ENCODE measurements around the gene PLXNA4. TPM values are rescaled to one million over a fixed set of nuclear protein-coding genes. Genes with fewer than 3 reads are reported as not detected.

PLXNA4 gene
- total RNA-seq = under 0.01 TPM in 1 of 2 replicates, not detected in the other

GRCh38 chr7:132575982-132576720, at the start of gene PLXNA4:
Gene PLXNA4 (minus strand): TSS chr7:132576470. CDS start chr7:132508693, 67,777 bp downstream.

Data from myometrial cell (primary cell).